Muscle layer of colon (tissue), 2 donors: ENCODE measurements around the gene PDE4C.
A peak's percentile ranks its signal among the peaks of the same experiment; 100 is the strongest.
"Not testable (repeated sequence)": the region's sequence is repeated elsewhere in the genome, so short reads cannot be mapped to it uniquely, and the experiment has no call there.

ENCODE experiments used
- H3K27ac ChIP-seq: one replicate; pipeline ENCODE4 v1.7.0; 2013; ENCODE audit warnings: low read depth, mild to moderate bottlenecking, low read length, moderate library complexity
- H3K27me3 ChIP-seq, 2 donors: one replicate each; pipeline ENCODE4 v1.7.0; 2013; ENCODE audit warnings: low read length in 2 of 2, mild to moderate bottlenecking in 2 of 2; ENCODE audit not compliant: insufficient read depth in 2 of 2, control insufficient read depth in 1 of 2
- H3K36me3 ChIP-seq: one replicate; pipeline ENCODE4 v1.7.0; 2013; ENCODE audit warnings: mild to moderate bottlenecking, low read length; ENCODE audit not compliant: insufficient read depth
- H3K4me1 ChIP-seq: one replicate; pipeline ENCODE4 v1.7.0; 2013; ENCODE audit warnings: mild to moderate bottlenecking, low read length; ENCODE audit not compliant: insufficient read depth
- H3K4me3 ChIP-seq, 2 donors: one replicate each; pipeline ENCODE4 v1.7.0; 2013; ENCODE audit warnings: low read length in 2 of 2, low read depth in 1 of 2, mild to moderate bottlenecking in 1 of 2, moderate library complexity in 1 of 2
- H3K9ac ChIP-seq: one replicate; pipeline ENCODE4 v1.7.0; 2013; ENCODE audit warnings: low read length
- H3K9me3 ChIP-seq: one replicate; pipeline ENCODE4 v1.7.0; 2013; ENCODE audit warnings: mild to moderate bottlenecking, low read length
- donor health status: abdominal sarcoma.
- donor health status: Adenocarcinoma of cecum.

PDE4C gene

DNA sequence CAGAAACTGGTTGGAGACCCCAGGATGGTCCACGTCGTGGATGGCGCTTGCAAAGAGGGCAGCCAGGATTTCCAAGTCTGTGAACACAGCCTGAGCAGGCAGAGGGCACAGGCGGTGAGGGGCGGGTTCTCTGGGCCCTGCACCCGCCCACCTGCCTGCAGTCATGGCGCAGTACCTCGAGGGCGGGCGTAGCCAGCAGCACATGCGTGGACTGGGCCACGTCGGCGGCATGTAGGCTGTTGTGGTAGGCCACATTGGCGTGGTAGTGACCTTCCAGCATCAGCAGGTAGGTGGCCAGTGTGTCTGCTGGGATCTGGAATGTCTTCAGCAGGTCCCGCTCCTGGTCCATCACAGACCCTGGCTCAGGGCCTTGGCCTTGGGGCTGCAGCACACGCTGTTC lies 8.1 kb downstream of the PDE4C start:
- no peak overlapping the region for H3K9ac ChIP-seq
- peaks cover 0 to 5% of the 10 kb centered on the region in 2 donors for H3K27me3 ChIP-seq
- no peak overlapping the region for H3K27ac ChIP-seq
- no peaks in the 10 kb centered on the region for H3K4me1 ChIP-seq
- H3K36me3 ChIP-seq, result no peaks in the 10 kb centered on the region
- no peaks in the 10 kb centered on the region for H3K9me3 ChIP-seq
- no peak overlapping the region for H3K4me3 ChIP-seq

DNA sequence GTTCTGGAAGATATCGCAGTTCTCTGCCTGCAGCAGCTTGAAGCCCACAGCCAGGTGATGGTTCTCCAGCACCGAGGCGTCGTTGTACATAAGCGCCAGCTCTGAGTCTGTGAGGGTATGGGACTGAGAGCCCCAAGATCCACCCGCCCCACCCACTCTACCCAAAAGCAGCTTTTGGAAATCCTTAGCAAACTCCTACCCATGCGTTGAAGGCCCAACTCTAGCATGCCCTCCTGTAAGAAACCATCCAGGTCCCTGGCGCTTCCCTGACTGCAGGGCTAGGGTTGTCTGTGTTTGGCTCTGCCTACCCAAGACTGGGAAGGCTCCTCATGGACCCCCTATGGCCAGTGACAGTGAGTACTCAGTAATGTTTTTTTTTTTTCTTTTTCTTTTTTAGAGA lies 9.4 kb downstream of the PDE4C start:
- H3K4me1 ChIP-seq, result no peaks in the 10 kb centered on the region
- H3K36me3 ChIP-seq, result no peaks in the 10 kb centered on the region
- H3K27me3 ChIP-seq, result peaks cover 0 to 5% of the 10 kb centered on the region in 2 donors
- H3K27ac ChIP-seq, result no peak overlapping the region
- no peaks in the 10 kb centered on the region for H3K9me3 ChIP-seq
- no peak overlapping the region for H3K9ac ChIP-seq
- H3K4me3 ChIP-seq, result no peak overlapping the region

DNA sequence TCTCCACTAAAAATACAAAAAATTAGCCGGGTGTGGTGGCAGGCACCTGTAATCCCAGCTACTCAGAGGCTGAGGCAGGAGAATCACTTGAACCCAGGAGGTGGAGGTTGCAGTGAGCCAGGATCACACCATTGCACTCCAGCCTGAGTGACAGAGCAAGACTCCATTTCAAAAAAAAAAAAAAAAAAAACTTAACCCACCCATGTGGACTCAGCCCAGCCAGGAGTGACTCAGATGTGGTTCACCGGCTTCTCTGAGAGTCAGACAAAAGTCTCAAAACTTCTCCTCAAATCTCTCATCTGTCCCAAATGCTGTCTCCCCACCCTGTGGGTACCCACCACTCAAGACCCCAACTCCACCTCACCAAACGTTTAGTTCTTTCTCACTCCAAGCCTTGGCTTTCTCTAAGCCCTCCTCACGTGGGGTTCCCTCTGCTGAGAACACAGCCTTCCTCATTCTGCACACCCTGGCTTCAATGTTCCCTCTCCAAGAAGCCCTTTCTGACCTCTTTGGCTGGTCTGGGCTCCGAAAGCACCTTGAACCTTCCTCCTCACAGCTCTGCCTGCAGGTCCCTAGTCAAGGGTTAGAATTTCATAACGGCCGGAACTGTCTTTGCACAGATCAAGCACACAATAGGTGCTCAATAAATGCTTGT lies 11.3 kb downstream of the PDE4C start:
- H3K36me3 ChIP-seq, result no peaks in the 10 kb centered on the region
- no peak overlapping the region for H3K9ac ChIP-seq
- no peaks in the 10 kb centered on the region for H3K27me3 ChIP-seq
- H3K27ac ChIP-seq, result no peak overlapping the region
- H3K4me1 ChIP-seq, result no peaks in the 10 kb centered on the region
- no peak overlapping the region for H3K4me3 ChIP-seq
- no peaks in the 10 kb centered on the region for H3K9me3 ChIP-seq

DNA sequence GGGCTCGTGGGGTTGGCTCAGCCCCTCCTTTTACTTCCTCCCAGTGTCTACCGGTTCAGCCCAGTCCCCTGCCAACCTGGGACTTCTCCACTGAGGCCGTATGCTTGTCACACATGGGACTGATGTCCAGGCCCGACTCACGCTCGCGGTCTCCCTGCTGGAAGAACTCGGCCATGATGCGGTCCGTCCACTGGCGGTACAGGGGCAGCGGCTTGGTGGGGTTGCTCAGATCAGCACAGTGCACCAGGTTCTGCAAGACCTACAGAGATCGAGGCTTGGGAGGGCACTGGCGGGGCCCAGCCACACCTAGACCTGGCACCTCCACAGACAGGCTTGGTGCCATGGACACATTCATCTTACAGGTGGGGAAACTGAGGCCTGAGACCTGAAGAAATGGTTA lies 14.6 kb downstream of the PDE4C start:
- Histone ChIP-seq H3K9ac (no peak overlapping the region), H3K9me3 (no peaks in the 10 kb centered on the region), H3K27me3 (peaks cover 0 to 4% of the 10 kb centered on the region in 2 donors), H3K36me3 (no peaks in the 10 kb centered on the region), H3K27ac (no peak overlapping the region), H3K4me3 (no peak overlapping the region), H3K4me1 (no peaks in the 10 kb centered on the region)

DNA sequence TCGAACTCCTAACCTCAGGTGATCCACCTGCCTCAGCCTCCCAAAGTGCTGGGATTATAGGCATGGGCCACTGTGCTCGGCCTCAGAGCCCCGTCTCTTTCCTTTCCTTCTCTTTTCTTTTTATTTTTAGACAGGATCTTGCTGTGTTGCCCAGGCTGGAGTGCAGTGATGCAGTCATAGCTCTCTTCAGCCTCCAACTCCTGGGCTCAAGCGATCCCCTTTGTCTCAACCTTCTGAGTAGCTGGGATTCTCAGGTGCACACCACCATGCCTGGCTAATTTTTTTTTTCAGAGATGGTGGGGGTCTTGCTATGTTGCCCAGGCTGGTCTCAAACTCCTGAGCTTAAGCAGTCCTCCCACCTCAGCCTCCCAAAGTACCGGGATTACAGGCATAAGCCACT lies 16.3 kb downstream of the PDE4C start:
- H3K9ac ChIP-seq, H3K4me3 ChIP-seq, H3K36me3 ChIP-seq, H3K4me1 ChIP-seq, H3K27ac ChIP-seq, H3K9me3 ChIP-seq, H3K27me3 ChIP-seq: not testable (repeated sequence)

DNA sequence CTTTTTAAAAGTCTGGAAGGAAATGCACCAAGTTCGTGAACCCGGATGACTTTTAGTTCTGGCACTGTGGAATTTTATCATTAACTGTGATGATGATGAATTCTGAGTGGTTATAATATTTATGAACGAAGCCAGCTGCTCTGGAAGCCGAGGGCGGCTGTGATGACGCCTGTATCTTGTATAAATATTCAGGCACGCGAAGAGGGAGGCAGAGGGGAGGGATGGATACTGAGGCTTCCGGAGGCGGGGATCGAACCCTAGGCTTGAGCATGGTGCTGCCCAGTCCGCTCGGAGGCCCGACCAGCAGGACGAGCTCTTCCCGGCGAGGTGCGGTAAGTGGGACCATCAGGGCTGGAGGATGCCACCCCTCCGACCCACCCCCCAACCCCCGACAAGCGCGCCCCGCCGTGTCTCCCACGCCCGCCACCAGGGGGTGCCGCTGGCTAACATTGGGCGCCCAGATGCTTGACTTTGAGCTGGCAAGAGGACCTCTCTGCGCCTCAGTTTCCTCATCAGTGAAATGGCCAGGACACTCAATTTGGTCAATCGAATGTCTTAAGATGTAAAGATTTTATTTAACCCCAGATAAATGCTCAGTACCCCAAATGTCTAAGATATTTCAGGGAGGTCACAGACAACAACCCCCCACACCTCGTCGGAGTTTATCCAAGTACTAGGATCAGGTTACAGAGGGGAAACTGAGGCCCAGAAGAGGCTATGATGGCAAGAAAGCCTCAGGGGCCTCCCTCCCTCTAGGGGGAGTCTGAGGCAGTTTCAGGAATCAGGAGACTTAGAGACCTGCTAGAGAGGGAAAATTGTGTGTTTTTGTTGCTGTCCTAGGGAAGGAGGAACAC lies 17.9 kb downstream of the PDE4C start:
- Histone ChIP-seq H3K9ac (no peak overlapping the region), H3K4me3 (no peak overlapping the region), H3K27me3 (peaks cover 0 to 4% of the 10 kb centered on the region in 2 donors), H3K4me1 (peaks cover 6% of the 10 kb centered on the region), H3K36me3 (no peaks in the 10 kb centered on the region), H3K9me3 (no peaks in the 10 kb centered on the region), H3K27ac (no peak overlapping the region)

DNA sequence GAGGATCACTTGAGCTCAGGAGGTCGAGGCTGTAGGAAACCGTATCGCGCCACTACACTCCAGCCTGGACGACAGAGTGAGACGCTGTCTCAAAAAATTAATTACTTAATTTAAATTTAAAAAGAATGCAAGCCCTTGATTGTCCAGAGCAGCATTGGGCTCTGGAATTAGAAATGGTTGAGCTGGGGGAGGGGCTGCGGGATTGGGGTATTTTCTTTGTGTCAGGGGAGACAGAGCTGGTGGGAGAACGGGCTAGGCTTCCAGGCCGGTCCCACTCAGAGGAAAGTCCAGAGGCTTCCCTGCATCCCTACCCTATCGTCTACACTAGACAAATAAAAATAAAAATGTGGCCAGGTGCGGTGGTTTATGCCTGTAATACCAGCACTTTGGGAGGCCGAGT lies 20.2 kb downstream of the PDE4C start:
- H3K27ac ChIP-seq, result no peak overlapping the region
- H3K36me3 ChIP-seq, result no peaks in the 10 kb centered on the region
- peaks cover 0 to 4% of the 10 kb centered on the region in 2 donors for H3K27me3 ChIP-seq
- no peak overlapping the region for H3K4me3 ChIP-seq
- no peaks in the 10 kb centered on the region for H3K9me3 ChIP-seq
- no peak overlapping the region for H3K9ac ChIP-seq
- H3K4me1 ChIP-seq, result peaks cover 14% of the 10 kb centered on the region

DNA sequence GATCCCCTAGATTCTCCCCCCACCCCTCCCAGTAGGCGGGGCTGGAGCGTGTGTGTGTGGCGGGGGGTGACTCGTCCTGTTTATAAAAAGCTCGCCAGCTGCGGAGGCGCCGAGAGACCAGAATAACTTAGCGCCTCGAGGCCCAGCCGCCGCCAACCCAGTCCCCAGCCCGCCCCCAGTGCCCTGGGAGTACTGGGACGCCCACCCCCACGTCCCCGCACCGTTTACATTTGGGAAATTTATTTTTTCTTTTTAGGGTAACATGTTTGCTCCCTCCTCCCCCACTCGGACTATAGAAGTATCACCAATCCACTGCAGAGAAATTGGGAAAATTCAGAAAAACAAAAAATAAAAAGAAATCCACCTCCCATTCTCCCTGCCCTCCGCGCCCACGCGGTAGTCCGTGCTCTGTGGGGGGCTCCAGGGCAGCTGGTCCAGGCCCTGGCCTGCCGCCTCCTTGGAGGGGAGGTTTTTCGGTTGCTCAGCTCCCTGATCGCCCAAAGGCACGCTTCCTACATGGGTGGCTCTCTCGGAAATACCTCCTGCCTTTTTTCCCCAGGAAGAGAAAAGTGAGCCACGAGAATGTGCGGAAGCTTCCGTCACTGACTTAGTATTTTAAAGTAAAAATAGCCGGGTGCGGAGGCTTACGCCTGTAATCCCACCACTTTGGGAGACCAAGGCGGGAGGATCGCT lies 20.9 kb downstream of the PDE4C start:
- H3K9ac ChIP-seq, result peak overlapping the region; percentile 97
- peaks cover 2% of the 10 kb centered on the region for H3K36me3 ChIP-seq
- peaks cover 14% of the 10 kb centered on the region for H3K4me1 ChIP-seq
- H3K27ac ChIP-seq, result peak overlapping the region; percentile 100
- peak overlapping the region; percentile 71 to 73 for H3K4me3 ChIP-seq
- H3K9me3 ChIP-seq, result no peaks in the 10 kb centered on the region
- peaks cover 0 to 4% of the 10 kb centered on the region in 2 donors for H3K27me3 ChIP-seq

DNA sequence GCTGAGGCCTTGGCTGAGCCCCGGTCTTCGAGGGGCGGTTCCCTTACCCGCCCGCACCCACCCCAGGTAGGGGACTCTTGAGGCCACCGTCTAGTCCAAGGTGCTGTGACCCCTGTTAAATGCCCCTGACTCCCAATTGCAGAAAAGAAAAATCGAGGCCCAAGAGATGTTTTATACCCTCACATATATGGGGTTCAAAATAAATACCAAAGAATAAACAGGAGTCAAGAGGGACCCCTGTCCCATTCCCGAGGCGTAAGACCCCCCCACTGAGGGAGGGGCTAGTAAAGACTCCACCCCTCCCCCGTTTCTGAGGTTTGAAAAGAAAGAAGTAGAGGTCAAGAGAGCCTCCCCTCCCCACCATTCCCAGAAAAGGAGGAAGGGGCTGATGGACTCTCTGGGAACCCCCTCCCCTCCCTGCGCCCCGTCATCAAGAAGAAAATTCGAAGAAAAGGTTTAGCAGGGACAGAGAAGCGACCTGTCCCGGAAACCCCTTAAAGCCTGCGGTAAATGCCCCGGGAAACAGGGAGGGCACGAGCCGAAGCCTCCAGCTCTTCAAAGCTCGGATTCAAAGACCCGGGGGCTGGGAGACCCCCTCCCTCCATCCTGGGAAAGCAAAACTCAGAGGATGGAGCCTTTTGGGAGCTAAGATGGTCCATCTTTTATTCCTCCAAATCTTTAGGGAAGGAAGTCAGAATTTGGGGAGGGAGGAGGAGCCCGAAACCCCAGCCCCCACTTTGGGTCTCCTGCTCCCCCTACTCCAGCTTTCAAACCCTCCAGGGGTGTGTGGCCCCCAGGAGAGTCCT lies 21.6 kb downstream of the PDE4C start:
- no peaks in the 10 kb centered on the region for H3K9me3 ChIP-seq
- peaks cover 14% of the 10 kb centered on the region for H3K4me1 ChIP-seq
- peaks cover 6% of the 10 kb centered on the region for H3K36me3 ChIP-seq
- H3K27ac ChIP-seq, result peak overlapping the region; percentile 100
- peaks cover 0 to 4% of the 10 kb centered on the region in 2 donors for H3K27me3 ChIP-seq
- peak overlapping the region; percentile 71 to 73 for H3K4me3 ChIP-seq
- H3K9ac ChIP-seq, result peak overlapping the region; percentile 97

DNA sequence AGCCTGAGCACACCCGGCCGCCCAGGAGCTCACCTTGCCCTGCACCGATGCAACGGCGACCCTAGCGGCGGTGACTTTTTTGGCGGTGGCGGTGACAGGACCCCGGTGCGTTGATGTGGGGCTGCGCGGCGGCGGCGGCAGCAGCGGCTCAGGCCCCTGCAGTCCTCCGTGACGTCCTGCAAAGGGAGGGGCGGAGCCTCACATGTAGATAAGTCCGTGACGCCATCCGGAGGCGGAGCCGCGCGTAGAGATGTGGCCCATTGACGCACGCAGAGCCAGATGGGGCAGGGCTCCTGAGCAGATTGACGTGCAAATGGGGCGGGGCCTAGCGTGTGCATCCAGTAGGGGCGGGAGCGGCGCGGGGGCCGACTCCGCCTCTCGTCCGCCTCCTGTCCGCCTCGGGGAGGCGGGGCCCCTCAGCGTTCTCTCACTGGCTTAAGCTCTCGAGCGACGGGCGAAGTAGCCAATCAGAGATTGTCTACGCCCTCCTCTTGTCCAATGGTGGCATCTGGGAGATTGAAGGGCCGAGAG lies 22.3 kb downstream of the PDE4C start, which contains the start of gene RAB3A:
Gene RAB3A, minus strand, starts transcription at position 180 of the 531 bp plus-strand sequence. CDS start 1,302 bp downstream, outside the sequence.
- H3K4me1 ChIP-seq, result peaks cover 14% of the 10 kb centered on the region
- peaks cover 6% of the 10 kb centered on the region for H3K36me3 ChIP-seq
- H3K4me3 ChIP-seq, result peak within 1 kb of the TSS; percentile 73 to 79
- H3K9ac ChIP-seq, result peak within 1 kb of the TSS; percentile 97
- peaks cover 0 to 4% of the 10 kb centered on the region in 2 donors for H3K27me3 ChIP-seq
- peak within 1 kb of the TSS; percentile 100 for H3K27ac ChIP-seq
- H3K9me3 ChIP-seq, result no peaks in the 10 kb centered on the region
